Neural cell (in vitro differentiated cells): ENCODE results near the gene SPATA7. TPM values are rescaled to one million over a fixed set of nuclear protein-coding genes. Genes with fewer than 3 reads are reported as not detected.

Experiments
- H2AFZ ChIP-seq: fragments of 200-600, 300-800 bp; sonication (generic), shearing (Covaris generic); 2 replicates; pipeline ENCODE4 v1.6.0; 2014; ENCODE audit warnings: low read depth, mild to moderate bottlenecking, antibody characterized with exemption, low read length, moderate library complexity
- H3F3A ChIP-seq: fragments of 200-600 bp; shearing (Covaris generic); 2 replicates; pipeline ENCODE4 v1.6.1; 2016; ENCODE audit warnings: mild to moderate bottlenecking, moderate library complexity, mixed read lengths, antibody characterized with exemption, low read length; ENCODE audit not compliant: insufficient read depth, poor library complexity, severe bottlenecking
- H3K27ac ChIP-seq: fragments of 200-600, 300-800 bp; sonication (generic), shearing (Covaris generic); 2 replicates; pipeline ENCODE4 v1.5.1; 2014; ENCODE audit warnings: mild to moderate bottlenecking, low read length, moderate library complexity
- H3K27me3 ChIP-seq: fragments of 300-800, 200-600 bp; sonication (generic), shearing (Covaris generic); 2 replicates; pipeline ENCODE4 v1.6.0; 2014; ENCODE audit warnings: mild to moderate bottlenecking, low read depth, low read length, moderate library complexity; ENCODE audit not compliant: insufficient read depth
- H3K36me3 ChIP-seq: fragments of 300-800, 200-600 bp; sonication (generic), shearing (Covaris generic); 2 replicates; pipeline ENCODE4 v1.5.1; 2014; ENCODE audit warnings: mild to moderate bottlenecking, antibody characterized with exemption, low read length, moderate library complexity; ENCODE audit not compliant: insufficient read depth
- H3K4me2 ChIP-seq: fragments of 300-800, 200-600 bp; sonication (generic), shearing (Covaris generic); 2 replicates; pipeline ENCODE4 v1.6.0; 2014; ENCODE audit warnings: mild to moderate bottlenecking, low read length
- H3K4me3 ChIP-seq: fragments of 300-800, 200-600 bp; sonication (generic), shearing (Covaris generic); 2 replicates; pipeline ENCODE4 v1.5.1; 2014; ENCODE audit warnings: mild to moderate bottlenecking, low read length, moderate library complexity
- H3K79me2 ChIP-seq: fragments of 200-600 bp; shearing (Covaris generic); replicated peaks from 2 replicates; pipeline ENCODE4 v1.6.0; 2014; ENCODE audit warnings: mild to moderate bottlenecking, low read length, moderate library complexity; ENCODE audit not compliant: insufficient read depth
- H3K9ac ChIP-seq: fragments of 300-800, 200-600 bp; sonication (generic), shearing (Covaris generic); 2 replicates; pipeline ENCODE4 v1.6.1; 2016; ENCODE audit warnings: mild to moderate bottlenecking, low read length, mixed read lengths
- H3K9me2 ChIP-seq: fragments of 200-600 bp; shearing (Covaris generic); 2 replicates; pipeline ENCODE4 v1.6.1; 2016; ENCODE audit warnings: mild to moderate bottlenecking, low read length, mixed read lengths; ENCODE audit not compliant: insufficient read depth
- H3K9me3 ChIP-seq: fragments of 200-600, 300-800 bp; sonication (generic), shearing (Covaris generic); 2 replicates; pipeline ENCODE4 v1.6.1; 2016; ENCODE audit warnings: mild to moderate bottlenecking, mixed run types, low read length, moderate library complexity, mixed read lengths
- H4K20me1 ChIP-seq: fragments of 200-600 bp; shearing (Covaris generic); 2 replicates; pipeline ENCODE4 v1.6.1; 2016; ENCODE audit warnings: mild to moderate bottlenecking, mixed run types; ENCODE audit not compliant: insufficient read depth
- CTCF ChIP-seq: fragments of 450-650 bp; IDR thresholded peaks from 2 replicates; pipeline ENCODE4 v1.5.1; 2014; ENCODE audit warnings: antibody characterized with exemption, mild to moderate bottlenecking, moderate library complexity; ENCODE audit not compliant: poor library complexity, severe bottlenecking
- EP300 ChIP-seq: fragments of 450-650 bp; conservative IDR thresholded peaks from 2 replicates; pipeline ENCODE4 v1.6.1; 2014; ENCODE audit warnings: antibody characterized with exemption, mild to moderate bottlenecking, moderate library complexity; ENCODE audit not compliant: poor library complexity, severe bottlenecking
- EZH2 ChIP-seq: fragments of 200-600, 300-800 bp; shearing (Covaris generic), sonication (generic); IDR thresholded peaks from 2 replicates; pipeline ENCODE4 v1.6.1; 2014; ENCODE audit warnings: antibody characterized with exemption, low read length, borderline replicate concordance, mild to moderate bottlenecking; ENCODE audit not compliant: insufficient read depth, poor library complexity, severe bottlenecking
- POLR2AphosphoS5 ChIP-seq: IDR thresholded peaks from 2 replicates; pipeline ENCODE4 v1.6.1; 2012
- RAD21 ChIP-seq: fragments of 450-650 bp; conservative IDR thresholded peaks from 2 replicates; pipeline ENCODE4 v1.6.1; 2014; ENCODE audit warnings: antibody characterized with exemption, mild to moderate bottlenecking, moderate library complexity
- REST ChIP-seq: IDR thresholded peaks from 2 replicates; pipeline ENCODE4 v1.6.1; 2012; ENCODE audit warnings: borderline replicate concordance
- SMC3 ChIP-seq: fragments of 450-650 bp; conservative IDR thresholded peaks from 2 replicates; pipeline ENCODE4 v1.6.1; 2014; ENCODE audit warnings: antibody characterized with exemption, mild to moderate bottlenecking, moderate library complexity; ENCODE audit not compliant: poor library complexity
- TAF1 ChIP-seq: IDR thresholded peaks from 2 replicates; pipeline ENCODE4 v1.6.1; 2012; ENCODE audit warnings: low read depth
- polyA plus RNA-seq: library from polyadenylated mRNA; depleted of rRNA; stranded (reverse); fragments of >200 nt; gene quantifications from 2 replicates; pipeline ENCODE4 v1.2.3, GENCODE V29; 2014

SPATA7 gene
- polyA plus RNA-seq, 1 donor from 2014 or later: 31.4 TPM

- Histone ChIP-seq H2AFZ (no peak overlapping the region), H3K4me2 (no peak overlapping the region), H3K36me3 (no peaks in the 10 kb centered on the region), H3K4me3 (no peak overlapping the region), H3K27ac (no peak overlapping the region), H3K9ac (no peak overlapping the region), H3K27me3 (no peaks in the 10 kb centered on the region), H3F3A (no peaks in the 10 kb centered on the region), H3K9me2 (no peaks in the 10 kb centered on the region), H3K9me3 (no peaks in the 10 kb centered on the region), H4K20me1 (no peaks in the 10 kb centered on the region), H3K79me2 (no peaks in the 10 kb centered on the region)
- TF ChIP-seq CTCF (no peak), REST (no peak), EZH2 (no peak)
Observed at GRCh38 chr14:88342980-88343379, 42.5 kb upstream of the SPATA7 start.

- Histone ChIP-seq H3K4me3 (no peak overlapping the region), H3K36me3 (no peaks in the 10 kb centered on the region), H2AFZ (no peak overlapping the region), H3K9me3 (no peaks in the 10 kb centered on the region), H3K4me2 (no peak overlapping the region), H4K20me1 (no peaks in the 10 kb centered on the region), H3F3A (no peaks in the 10 kb centered on the region), H3K79me2 (no peaks in the 10 kb centered on the region), H3K9ac (no peak overlapping the region), H3K9me2 (no peaks in the 10 kb centered on the region), H3K27me3 (no peaks in the 10 kb centered on the region), H3K27ac (no peak overlapping the region)
- TF ChIP-seq EP300 (no peak), EZH2 (no peak), RAD21 (no peak), SMC3 (no peak), CTCF (no peak), REST (no peak), TAF1 (no peak), POLR2AphosphoS5 (no peak)
Observed at GRCh38 chr14:88346048-88346639, 39.3 kb upstream of the SPATA7 start.
